Esophagus squamous epithelium (tissue), 5 donors: ENCODE measurements around the gene CHRNB2. TPM values are rescaled to one million over a fixed set of nuclear protein-coding genes. Genes with fewer than 3 reads are reported as not detected.

ENCODE experiments used
- DNase-seq: peaks from one replicate; lab custom pipeline; 2025; lab: John Stamatoyannopoulos, UW
- H3K27ac ChIP-seq, 4 donors: fragments of 200-600 bp; sonication (generic); one replicate each; pipeline ENCODE4 v1.5.1; 2016 to 2019; ENCODE audit warnings: mild to moderate bottlenecking in 1 of 4
- H3K27me3 ChIP-seq, 4 donors: fragments of 200-600 bp; sonication (generic); 1 replicate in 3 of 4; 2 replicates in 1 of 4; pipeline versions ENCODE4 v1.5.1 to v1.6.0; 2017 to 2021; ENCODE audit warnings: antibody characterized with exemption in 1 of 4
- H3K36me3 ChIP-seq, 3 donors: fragments of 200-600 bp; sonication (generic); one replicate each; pipeline ENCODE4 v1.5.1; 2016 to 2019
- H3K4me1 ChIP-seq, 3 donors: fragments of 200-600 bp; sonication (generic); one replicate each; pipeline ENCODE4 v1.5.1; 2017 to 2019
- H3K4me3 ChIP-seq, 4 donors: fragments of 200-600 bp; sonication (generic); 1 replicate in 3 of 4; 2 replicates in 1 of 4; pipeline ENCODE4 v1.5.1; 2016 to 2019; ENCODE audit warnings: mild to moderate bottlenecking in 2 of 4, moderate library complexity in 1 of 4
- H3K9me3 ChIP-seq, 3 donors: fragments of 200-600 bp; sonication (generic); one replicate each; pipeline ENCODE4 v1.5.1; 2016 to 2019
- CTCF ChIP-seq, 6 experiments: fragments of 450-650 bp in 4 of 6; fragments of 200-600 bp in 2 of 6; sonication (generic) in 2 of 6; IDR thresholded peaks; one replicate each; pipeline ENCODE4 v1.5.1; 2016 to 2019; ENCODE audit warnings: antibody characterized with exemption in 6 of 6, mild to moderate bottlenecking in 4 of 6, moderate library complexity in 4 of 6
- POLR2A ChIP-seq, 4 donors: fragments of 450-650 bp; IDR thresholded peaks; one replicate each; pipeline ENCODE4 v1.6.1; 2017; ENCODE audit warnings: antibody characterized with exemption in 4 of 4, mild to moderate bottlenecking in 4 of 4, moderate library complexity in 3 of 4
- WGBS, 2 donors: methylation state at CpG; one replicate each; pipeline ENCODE4 v1.1.5; 2018; 5-methylcytosine and 5-hydroxymethylcytosine counted together
- intact Hi-C: fragments of 100-400 bp; cut with DNase I; formaldehyde crosslinking; loops from one replicate; pipeline ENCODE4 v1.15.0; 2022
- total RNA-seq, 4 donors: library from RNA; depleted of rRNA; stranded (reverse); fragments of >200 nt; gene quantifications; one replicate each; pipeline ENCODE4 v1.1.0, GENCODE V29; 2016
- donor health status: DM: yes; HTN: yes; CAD: no.

Gene CHRNB2
- total RNA-seq, 4 donors from 2014 or later: 0.11 to 0.38 (median 0.16) TPM

- H3K27ac ChIP-seq: no peak overlapping the region
- DNase-seq: no peak
- 89 to 91% methylated on average over 5 of the region's 5 CpGs for WGBS, 2 donors
- TF ChIP-seq CTCF (IDR thresholded peaks at IDR 0.05) (no peak), POLR2A (IDR thresholded peaks at IDR 0.05) (no peak)
- H3K4me3 ChIP-seq: no peak overlapping the region
- H3K27me3 ChIP-seq: no peaks in the 10 kb centered on the region
- H3K36me3 ChIP-seq: peaks cover 0 to 22% (median 0%) of the 10 kb centered on the region in 3 donors
- H3K9me3 ChIP-seq: no peaks in the 10 kb centered on the region
- H3K4me1 ChIP-seq: no peaks in the 10 kb centered on the region
- intact Hi-C loops: no loop called here
Measured at GRCh38 chr1:154619181-154619948, 51.8 kb downstream of the CHRNB2 start.

GRCh38 chr1:154620751-154621150, 53.2 kb downstream of the CHRNB2 start:
- intact Hi-C loops: no loop called here
- H3K4me1 ChIP-seq: peaks cover 0 to 12% (median 0%) of the 10 kb centered on the region in 3 donors
- H3K4me3 ChIP-seq: no peak overlapping the region

GRCh38 chr1:154621875-154622274, 54.3 kb downstream of the CHRNB2 start:
- TF ChIP-seq POLR2A (IDR thresholded peaks at IDR 0.05): no peak
- TF ChIP-seq CTCF (IDR thresholded peaks at IDR 0.05): no peak
- no peaks in the 10 kb centered on the region for H3K27me3 ChIP-seq
- no peaks in the 10 kb centered on the region for H3K9me3 ChIP-seq
- no peak for DNase-seq
- peaks cover 0 to 35% (median 0%) of the 10 kb centered on the region in 3 donors for H3K36me3 ChIP-seq
- no peak overlapping the region for H3K27ac ChIP-seq
- peaks cover 8 to 23% (median 9%) of the 10 kb centered on the region in 3 donors for H3K4me1 ChIP-seq
- intact Hi-C loops: no loop called here
- WGBS, 2 donors: 80 to 100% methylated on average over 1 to 5 of the region's 5 CpGs
- H3K4me3 ChIP-seq: no peak overlapping the region

More at GRCh38 chr1:154620751-154621150, 53.2 kb downstream of the CHRNB2 start:
- H3K27ac ChIP-seq: no peak overlapping the region
- TF ChIP-seq POLR2A (IDR thresholded peaks at IDR 0.05) (no peak), CTCF (IDR thresholded peaks at IDR 0.05) (no peak)
- H3K36me3 ChIP-seq: peaks cover 0 to 35% (median 0%) of the 10 kb centered on the region in 3 donors
- no peaks in the 10 kb centered on the region for H3K27me3 ChIP-seq
- H3K9me3 ChIP-seq: no peaks in the 10 kb centered on the region
- WGBS, 2 donors: 68% methylated on average over 3 of the region's 3 CpGs
- no peak for DNase-seq

GRCh38 chr1:154622503-154623039, 55.0 kb downstream of the CHRNB2 start:
- Histone ChIP-seq H3K27ac (no peak overlapping the region), H3K27me3 (no peaks in the 10 kb centered on the region), H3K4me1 (peaks cover 11 to 27% (median 11%) of the 10 kb centered on the region in 3 donors), H3K4me3 (no peak overlapping the region), H3K9me3 (no peaks in the 10 kb centered on the region), H3K36me3 (peaks cover 0 to 35% (median 0%) of the 10 kb centered on the region in 3 donors)
- TF ChIP-seq CTCF (IDR thresholded peaks at IDR 0.05) (no peak), POLR2A (IDR thresholded peaks at IDR 0.05) (no peak)
- no peak for DNase-seq
- intact Hi-C loops: no loop called here

GRCh38 chr1:154623358-154623757, 55.8 kb downstream of the CHRNB2 start:
- Histone ChIP-seq H3K27me3 (no peaks in the 10 kb centered on the region), H3K4me1 (peaks cover 11 to 31% (median 11%) of the 10 kb centered on the region in 3 donors), H3K4me3 (no peak overlapping the region), H3K9me3 (no peaks in the 10 kb centered on the region), H3K27ac (no peak overlapping the region), H3K36me3 (peaks cover 0 to 35% (median 0%) of the 10 kb centered on the region in 3 donors)
- WGBS, 2 donors: 88 to 91% methylated on average over 1 of the region's 3 CpGs
- no peak for TF ChIP-seq CTCF (IDR thresholded peaks at IDR 0.05)
- TF ChIP-seq POLR2A (IDR thresholded peaks at IDR 0.05): no peak
- DNase-seq: no peak
- intact Hi-C loops: no loop called here
